OCI-LY1 (cell line): ENCODE data around the gene RSRC2.
"Not testable (repeated sequence)": the region's sequence is repeated elsewhere in the genome, so short reads cannot be mapped to it uniquely, and the experiment has no call there.

Experiments
- H2AFZ ChIP-seq: fragments of 200-600 bp; sonication (generic), shearing (Covaris generic); 2 replicates; pipeline ENCODE4 v1.6.0; 2014; ENCODE audit warnings: antibody characterized with exemption, mild to moderate bottlenecking, low read length
- H3F3A ChIP-seq: fragments of 200-600 bp; sonication (generic), shearing (Covaris generic); 2 replicates; pipeline ENCODE4 v1.6.0; 2014; ENCODE audit warnings: mild to moderate bottlenecking, antibody characterized with exemption, low read length, moderate library complexity; ENCODE audit not compliant: insufficient read depth
- H3K27ac ChIP-seq: fragments of 200-600 bp; sonication (generic); 2 replicates; pipeline ENCODE4 v1.5.1; 2014; ENCODE audit warnings: low read length, mixed run types, mild to moderate bottlenecking, low read depth; ENCODE audit not compliant: poor library complexity, severe bottlenecking
- H3K27me3 ChIP-seq: fragments of 200-600 bp; sonication (generic); 2 replicates; pipeline ENCODE4 v1.6.0; 2014; ENCODE audit warnings: antibody characterized with exemption, mild to moderate bottlenecking, low read length, moderate library complexity; ENCODE audit not compliant: insufficient read depth
- H3K36me3 ChIP-seq: fragments of 200-600 bp; sonication (generic); 2 replicates; pipeline ENCODE4 v1.6.1; 2014; ENCODE audit warnings: mild to moderate bottlenecking, antibody characterized with exemption, low read length, moderate library complexity, mixed read lengths; ENCODE audit not compliant: insufficient read depth
- H3K4me1 ChIP-seq: fragments of 200-600 bp; sonication (generic); 2 replicates; pipeline ENCODE4 v1.5.1; 2014; ENCODE audit warnings: mild to moderate bottlenecking, low read length, moderate library complexity; ENCODE audit not compliant: insufficient read depth, severe bottlenecking
- H3K4me2 ChIP-seq: fragments of 200-600 bp; sonication (generic), shearing (Covaris generic); 2 replicates; pipeline ENCODE4 v1.6.1; 2014; ENCODE audit warnings: low read length
- H3K4me3 ChIP-seq: fragments of 200-600 bp; sonication (generic); 2 replicates; pipeline ENCODE4 v1.5.1; 2014; ENCODE audit warnings: low read length, low read depth, mild to moderate bottlenecking, mixed read lengths; ENCODE audit not compliant: poor library complexity, severe bottlenecking
- H3K79me2 ChIP-seq: fragments of 200-600 bp; shearing (Covaris generic); 2 replicates; pipeline ENCODE4 v1.6.1; 2016; ENCODE audit warnings: mixed run types, low read length, mixed read lengths; ENCODE audit not compliant: insufficient read depth
- H3K9ac ChIP-seq: fragments of 200-600 bp; sonication (generic), shearing (Covaris generic); 2 replicates; pipeline ENCODE4 v1.6.1; 2014; ENCODE audit warnings: mild to moderate bottlenecking, low read length, mixed read lengths
- H3K9me2 ChIP-seq: fragments of 200-600 bp; sonication (generic), shearing (Covaris generic); 2 replicates; pipeline ENCODE4 v1.6.1; 2014; ENCODE audit warnings: low read depth, mild to moderate bottlenecking, low read length, mixed read lengths
- H3K9me3 ChIP-seq: fragments of 200-600 bp; shearing (Covaris generic); 2 replicates; pipeline ENCODE4 v1.6.1; 2014; ENCODE audit warnings: low read length, mixed read lengths
- H4K20me1 ChIP-seq: fragments of 200-600 bp; sonication (generic), shearing (Covaris generic); 2 replicates; pipeline ENCODE4 v1.6.0; 2016; ENCODE audit warnings: mild to moderate bottlenecking, low read length; ENCODE audit not compliant: insufficient read depth
- EZH2 ChIP-seq: fragments of 200-600 bp; sonication (generic), shearing (Covaris generic); IDR thresholded peaks from 2 replicates; pipeline ENCODE4 v1.8.0; 2017; ENCODE audit warnings: borderline replicate concordance, mixed run types, mild to moderate bottlenecking, antibody characterized with exemption, low read length, moderate library complexity, mixed read lengths
- TF ChIP-seq, protein P1 (sequence below): fragments of 200-600 bp; sonication (generic), shearing (Covaris generic); IDR thresholded peaks from 2 replicates; pipeline ENCODE4 v1.5.1; 2017; ENCODE audit warnings: mild to moderate bottlenecking, antibody characterized with exemption, low read length, moderate library complexity, mixed read lengths

RSRC2 gene

DNA sequence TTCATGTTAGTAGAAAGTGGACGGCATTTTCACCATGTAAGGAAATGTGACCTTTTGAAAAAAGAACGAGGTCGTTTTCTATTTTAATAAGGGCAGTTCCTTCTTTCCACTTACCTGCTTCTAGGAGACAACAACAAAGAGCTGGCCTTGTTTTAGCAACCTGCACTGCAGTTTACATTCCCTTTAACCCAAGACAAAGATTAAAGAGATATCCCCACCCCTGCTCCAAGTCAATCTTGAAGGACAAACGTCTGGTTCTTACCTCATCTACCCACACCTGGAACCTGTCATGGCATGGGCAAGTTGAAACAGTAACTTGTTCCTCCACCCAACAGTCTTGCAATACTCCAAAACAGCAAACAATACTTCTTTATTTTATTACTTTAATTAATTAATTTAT, 58.8 kb downstream of the RSRC2 start:
- Histone ChIP-seq H3K36me3 (peaks cover 12% of the 10 kb centered on the region), H3K9ac (no peak overlapping the region), H2AFZ (no peak overlapping the region), H3K4me2 (no peak overlapping the region), H3K4me3 (no peak overlapping the region), H3K4me1 (peaks cover 5% of the 10 kb centered on the region), H3K79me2 (no peaks in the 10 kb centered on the region), H3K27me3 (no peaks in the 10 kb centered on the region), H3K27ac (no peak overlapping the region), H3K9me3 (no peaks in the 10 kb centered on the region), H4K20me1 (no peaks in the 10 kb centered on the region), H3F3A (no peaks in the 10 kb centered on the region), H3K9me2 (no peaks in the 10 kb centered on the region)
- TF ChIP-seq, protein P1, sequence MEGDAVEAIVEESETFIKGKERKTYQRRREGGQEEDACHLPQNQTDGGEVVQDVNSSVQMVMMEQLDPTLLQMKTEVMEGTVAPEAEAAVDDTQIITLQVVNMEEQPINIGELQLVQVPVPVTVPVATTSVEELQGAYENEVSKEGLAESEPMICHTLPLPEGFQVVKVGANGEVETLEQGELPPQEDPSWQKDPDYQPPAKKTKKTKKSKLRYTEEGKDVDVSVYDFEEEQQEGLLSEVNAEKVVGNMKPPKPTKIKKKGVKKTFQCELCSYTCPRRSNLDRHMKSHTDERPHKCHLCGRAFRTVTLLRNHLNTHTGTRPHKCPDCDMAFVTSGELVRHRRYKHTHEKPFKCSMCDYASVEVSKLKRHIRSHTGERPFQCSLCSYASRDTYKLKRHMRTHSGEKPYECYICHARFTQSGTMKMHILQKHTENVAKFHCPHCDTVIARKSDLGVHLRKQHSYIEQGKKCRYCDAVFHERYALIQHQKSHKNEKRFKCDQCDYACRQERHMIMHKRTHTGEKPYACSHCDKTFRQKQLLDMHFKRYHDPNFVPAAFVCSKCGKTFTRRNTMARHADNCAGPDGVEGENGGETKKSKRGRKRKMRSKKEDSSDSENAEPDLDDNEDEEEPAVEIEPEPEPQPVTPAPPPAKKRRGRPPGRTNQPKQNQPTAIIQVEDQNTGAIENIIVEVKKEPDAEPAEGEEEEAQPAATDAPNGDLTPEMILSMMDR: no peak
- no peak for TF ChIP-seq EZH2

DNA sequence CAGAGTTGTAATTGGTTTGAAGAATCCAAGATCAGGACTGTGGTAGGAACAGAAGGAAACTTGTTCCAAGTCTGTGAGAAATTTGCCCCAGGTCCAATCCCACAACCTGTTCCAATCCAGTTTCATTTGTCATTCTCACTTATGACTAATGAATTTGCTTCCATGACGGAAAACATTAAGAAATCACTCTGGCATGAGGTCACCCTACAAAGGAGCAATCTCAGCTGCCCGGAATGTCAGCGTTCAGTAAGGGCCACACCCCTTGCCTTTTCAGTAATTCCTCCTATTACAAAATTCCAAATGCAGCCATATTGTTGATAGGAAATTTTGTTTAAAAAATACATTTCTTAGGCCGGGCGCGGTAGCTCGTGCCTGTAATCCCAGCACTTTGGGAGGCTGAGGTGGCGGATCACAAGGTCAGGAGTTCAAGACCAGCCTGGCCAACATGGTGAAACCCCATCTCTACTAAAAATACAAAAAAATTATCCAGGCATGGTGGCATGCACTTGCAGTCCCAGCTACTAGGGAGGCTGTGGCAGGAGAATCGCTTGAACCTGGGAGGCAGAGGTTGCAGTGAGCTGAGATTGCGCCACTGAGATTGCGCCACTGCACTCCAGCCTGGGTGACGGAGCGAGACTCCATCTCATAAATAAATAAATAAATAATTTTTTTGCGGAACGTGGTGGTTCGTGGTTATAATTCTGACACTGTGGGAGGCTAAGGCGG, 62.3 kb downstream of the RSRC2 start:
- H3K9ac ChIP-seq: not testable (repeated sequence)

DNA sequence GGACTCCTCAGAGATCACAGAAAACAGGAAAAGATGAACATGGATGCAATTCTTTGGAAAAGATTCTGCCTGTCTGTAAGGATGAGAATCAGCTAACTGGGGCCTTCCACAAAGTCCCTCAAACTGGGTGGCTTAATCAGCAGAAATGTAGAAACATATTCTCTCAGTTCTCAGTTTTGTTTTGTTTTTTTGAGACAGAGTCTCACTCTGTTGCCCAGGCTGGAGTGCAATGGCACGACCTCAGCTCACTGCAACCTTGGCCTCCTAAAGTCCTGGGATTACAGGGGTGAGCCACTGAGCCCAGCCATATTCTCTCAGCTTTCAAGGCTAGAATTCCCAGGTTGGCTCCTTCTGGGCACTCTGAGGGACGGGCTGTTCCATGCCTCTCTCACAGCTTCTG, 66.1 kb downstream of the RSRC2 start:
- H3K4me1 ChIP-seq: no peaks in the 10 kb centered on the region
- no peaks in the 10 kb centered on the region for H3F3A ChIP-seq
- no peaks in the 10 kb centered on the region for H3K36me3 ChIP-seq
- H3K4me2 ChIP-seq: no peak overlapping the region
- no peak overlapping the region for H3K27ac ChIP-seq
- no peaks in the 10 kb centered on the region for H4K20me1 ChIP-seq
- TF ChIP-seq, protein P1: no peak
- TF ChIP-seq EZH2: no peak
- no peaks in the 10 kb centered on the region for H3K9me2 ChIP-seq
- H3K4me3 ChIP-seq: no peak overlapping the region
- H3K79me2 ChIP-seq: no peaks in the 10 kb centered on the region
- H3K9ac ChIP-seq: no peak overlapping the region
- H3K9me3 ChIP-seq: no peaks in the 10 kb centered on the region
- H2AFZ ChIP-seq: no peak overlapping the region
- no peaks in the 10 kb centered on the region for H3K27me3 ChIP-seq

More for the DNA sequence above, 62.3 kb downstream of the RSRC2 start:
- H3K36me3 ChIP-seq, H3F3A ChIP-seq, H3K9me3 ChIP-seq, H3K4me2 ChIP-seq, H3K9me2 ChIP-seq, H3K4me1 ChIP-seq, H3K4me3 ChIP-seq, H4K20me1 ChIP-seq, H3K27me3 ChIP-seq, H3K79me2 ChIP-seq, H2AFZ ChIP-seq, H3K27ac ChIP-seq: not testable (repeated sequence)

DNA sequence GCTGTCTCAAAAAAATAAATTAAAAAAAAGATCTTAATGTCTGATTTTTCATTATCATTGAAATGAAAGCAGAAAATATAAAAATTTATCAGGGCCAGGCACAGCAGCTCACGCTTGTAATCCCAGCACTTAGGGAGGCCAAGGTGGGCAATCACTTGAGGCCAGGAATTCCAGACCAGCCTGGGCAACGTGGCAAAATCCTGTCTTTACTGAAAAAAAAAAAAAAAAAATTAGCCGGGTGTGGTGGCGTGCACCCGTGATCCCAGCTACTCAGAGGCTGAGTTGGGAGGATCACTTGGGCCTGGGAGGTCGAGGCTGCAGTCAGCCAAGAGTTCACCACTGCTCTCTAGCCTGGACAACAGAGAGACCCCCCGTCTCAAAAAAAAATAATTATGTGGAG, 66.7 kb downstream of the RSRC2 start:
- H4K20me1 ChIP-seq: no peaks in the 10 kb centered on the region
- no peaks in the 10 kb centered on the region for H3F3A ChIP-seq
- TF ChIP-seq, protein P1: no peak
- TF ChIP-seq EZH2: no peak
- no peaks in the 10 kb centered on the region for H3K9me2 ChIP-seq
- no peak overlapping the region for H3K4me3 ChIP-seq
- no peaks in the 10 kb centered on the region for H3K4me1 ChIP-seq
- H3K79me2 ChIP-seq: no peaks in the 10 kb centered on the region
- no peak overlapping the region for H2AFZ ChIP-seq
- no peak overlapping the region for H3K4me2 ChIP-seq
- H3K9ac ChIP-seq: no peak overlapping the region
- no peaks in the 10 kb centered on the region for H3K27me3 ChIP-seq
- H3K9me3 ChIP-seq: no peaks in the 10 kb centered on the region
- no peak overlapping the region for H3K27ac ChIP-seq
- no peaks in the 10 kb centered on the region for H3K36me3 ChIP-seq
